GM19099 (cell line): Measurements from ENCODE around the gene WEE2.

ENCODE experiments used
- POLR2A ChIP-seq: IDR thresholded peaks from 3 replicates; pipeline ENCODE4 v1.6.1; 2011; ENCODE audit warnings: low read depth; ENCODE audit not compliant: insufficient read length; ENCODE audit errors: extremely low read depth

The WEE2 gene

DNA sequence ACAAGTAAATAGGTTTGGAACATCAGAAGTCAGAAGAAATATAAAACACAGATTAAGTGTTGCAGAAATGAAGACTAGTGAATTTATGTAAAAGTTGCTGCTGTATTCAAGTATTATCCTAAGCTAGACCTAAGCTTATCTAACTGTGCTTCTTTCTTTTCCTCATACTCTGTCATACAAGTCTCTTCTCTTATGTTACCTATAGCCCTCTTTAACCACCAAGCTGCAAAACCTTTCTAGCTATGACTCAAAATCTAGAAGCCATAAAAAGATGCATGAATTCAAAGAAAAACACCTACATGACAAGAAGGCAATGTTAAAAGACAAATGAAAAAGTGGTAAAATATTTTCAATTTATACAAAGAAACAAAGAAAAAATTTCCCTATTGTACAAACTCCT is 29.1 kb upstream of the WEE2 start:
- TF ChIP-seq POLR2A = no peak

DNA sequence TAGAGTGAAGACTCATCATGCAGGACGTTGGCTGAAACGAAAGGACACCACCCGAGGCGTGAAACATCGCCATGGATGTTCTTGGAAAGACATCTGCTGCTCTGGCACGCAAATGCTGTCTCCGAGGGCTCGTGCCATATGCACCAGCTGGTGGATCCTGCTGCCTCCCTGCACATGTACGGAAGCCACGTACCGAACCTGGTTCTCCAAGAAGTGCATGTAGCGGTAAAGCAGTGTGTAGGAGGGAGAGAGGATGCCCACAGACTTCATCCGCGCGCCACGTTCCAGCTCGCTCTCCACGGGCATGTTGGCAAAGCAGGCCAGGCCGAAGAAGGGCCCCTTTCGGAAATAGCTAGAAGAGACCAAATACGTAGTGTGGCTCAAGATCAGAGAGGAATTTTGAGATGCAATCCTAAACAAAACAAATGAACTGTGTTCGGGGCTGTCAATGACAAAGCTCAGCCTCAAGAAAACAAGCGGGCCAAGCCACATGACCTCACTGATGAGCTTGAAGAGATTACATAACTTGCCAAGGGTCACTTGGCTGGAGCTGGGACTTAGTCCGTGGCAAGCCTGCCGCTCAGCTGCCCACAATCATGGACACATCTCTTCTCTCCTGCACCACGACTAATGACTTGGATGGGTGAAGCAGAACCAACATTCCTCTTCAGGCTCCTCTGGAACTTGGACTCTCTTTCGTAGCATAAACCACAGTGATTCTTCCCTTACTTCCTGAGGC is 22.7 kb upstream of the WEE2 start:
- TF ChIP-seq POLR2A = no peak

DNA sequence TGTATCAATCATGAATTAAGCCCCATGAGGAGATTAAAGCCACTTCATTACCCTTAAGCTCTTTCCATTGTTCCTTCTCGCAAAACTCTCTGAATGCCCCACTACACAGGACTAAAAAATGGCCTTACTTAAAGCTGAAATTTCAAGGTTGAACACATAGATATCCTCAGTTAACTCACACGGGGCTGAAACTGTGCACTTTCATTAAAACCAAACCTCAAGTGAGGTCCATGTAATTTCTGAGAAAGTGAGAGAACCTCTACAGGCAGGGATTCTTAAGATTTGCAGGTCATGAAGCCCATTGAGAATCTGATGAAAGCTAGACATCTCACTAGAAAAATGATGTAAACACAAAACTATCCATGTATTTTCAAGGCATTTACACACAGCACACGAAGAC is 22.1 kb upstream of the WEE2 start:
- no peak for TF ChIP-seq POLR2A

DNA sequence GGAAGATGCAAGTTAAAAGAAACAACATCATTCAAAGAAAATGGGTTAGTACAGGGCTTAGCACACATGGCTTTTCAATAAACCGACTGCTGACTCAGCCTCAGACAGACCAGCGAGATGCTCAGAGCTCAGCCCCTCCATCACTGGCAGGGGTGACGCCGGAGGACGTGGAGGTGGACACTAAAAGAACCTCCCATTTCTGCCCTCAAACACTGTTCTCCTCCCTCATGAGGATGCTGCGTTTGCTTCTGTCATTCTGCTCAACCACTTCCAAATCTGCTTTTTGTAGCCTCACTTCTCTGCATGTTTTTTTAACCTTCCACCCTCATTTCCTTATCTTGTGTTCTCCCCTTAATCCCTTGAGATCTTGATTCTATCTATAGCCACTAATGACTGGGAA is 21.5 kb upstream of the WEE2 start:
- TF ChIP-seq POLR2A = no peak

DNA sequence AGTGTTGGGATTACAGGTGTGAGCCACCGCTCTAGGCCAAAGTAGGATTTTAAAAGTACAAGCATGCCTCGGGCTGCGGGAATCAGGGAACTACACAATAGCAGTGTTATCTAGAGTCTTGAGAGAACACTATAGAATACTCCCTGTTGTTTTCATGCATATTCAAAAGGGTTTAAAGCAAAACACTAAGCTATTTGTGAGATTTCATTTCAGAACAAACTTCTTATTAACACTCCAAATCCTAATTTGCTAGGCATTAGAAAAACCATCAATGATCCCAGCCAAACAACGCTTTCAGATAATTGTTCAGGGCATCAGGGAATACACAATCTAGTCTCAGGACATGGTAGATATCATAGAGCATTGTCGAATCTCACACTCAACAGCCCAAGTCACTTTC is 20.1 kb upstream of the WEE2 start:
- no peak for TF ChIP-seq POLR2A

DNA sequence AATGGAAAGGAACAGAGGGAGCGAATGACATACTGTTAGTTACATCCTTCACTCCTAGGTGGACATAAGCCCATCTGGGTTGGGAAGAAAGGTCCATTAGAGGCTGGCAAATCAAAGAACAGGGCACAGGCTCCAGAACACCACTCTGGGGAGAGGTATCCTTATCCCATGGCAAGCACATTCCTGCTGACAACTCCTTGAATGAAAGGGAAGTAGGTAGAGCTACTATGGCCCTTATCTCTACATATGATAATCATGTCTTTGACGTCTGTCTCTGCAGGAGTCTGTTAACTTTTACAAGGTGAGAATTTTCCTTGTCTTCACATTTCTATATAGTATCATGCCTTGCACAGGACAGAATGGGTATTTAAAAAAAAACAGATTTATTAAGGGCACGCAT is 16.6 kb upstream of the WEE2 start:
- TF ChIP-seq POLR2A = no peak

DNA sequence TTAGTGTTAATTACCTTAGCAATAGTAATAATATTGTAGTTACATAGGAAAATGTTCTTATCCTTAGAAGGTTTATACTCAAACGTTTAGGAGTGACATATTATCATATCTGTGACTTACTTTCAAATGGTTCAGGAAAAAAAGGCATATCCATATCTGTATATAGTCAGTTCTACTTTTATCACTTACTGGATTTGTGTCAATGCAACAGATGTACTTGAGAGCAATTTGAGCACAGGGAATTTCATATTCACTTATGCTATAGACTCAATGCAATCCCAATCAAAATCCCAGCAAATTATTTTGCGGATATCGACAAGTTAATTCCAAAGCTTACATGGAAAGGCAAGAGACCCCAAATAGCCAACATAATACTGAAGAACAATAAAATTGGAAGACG is 16.2 kb upstream of the WEE2 start:
- no peak for TF ChIP-seq POLR2A

DNA sequence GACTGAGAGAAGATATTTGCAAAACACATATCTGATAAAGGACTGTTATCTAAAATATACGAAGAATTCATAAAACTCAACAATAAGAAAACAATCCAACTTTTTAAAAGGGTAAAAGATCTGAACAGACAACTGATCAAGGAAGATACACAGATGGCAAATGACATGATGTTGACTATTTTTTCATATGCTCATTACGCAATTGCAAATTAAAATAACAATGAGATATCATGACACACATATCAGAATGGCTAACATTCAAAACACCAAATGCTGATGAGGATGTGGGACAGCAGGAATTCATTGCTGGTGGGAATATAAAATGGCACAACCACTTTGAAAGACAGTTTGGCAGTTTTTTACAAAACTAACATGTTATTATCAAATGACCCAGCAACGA is 15.1 kb upstream of the WEE2 start:
- TF ChIP-seq POLR2A = no peak

DNA sequence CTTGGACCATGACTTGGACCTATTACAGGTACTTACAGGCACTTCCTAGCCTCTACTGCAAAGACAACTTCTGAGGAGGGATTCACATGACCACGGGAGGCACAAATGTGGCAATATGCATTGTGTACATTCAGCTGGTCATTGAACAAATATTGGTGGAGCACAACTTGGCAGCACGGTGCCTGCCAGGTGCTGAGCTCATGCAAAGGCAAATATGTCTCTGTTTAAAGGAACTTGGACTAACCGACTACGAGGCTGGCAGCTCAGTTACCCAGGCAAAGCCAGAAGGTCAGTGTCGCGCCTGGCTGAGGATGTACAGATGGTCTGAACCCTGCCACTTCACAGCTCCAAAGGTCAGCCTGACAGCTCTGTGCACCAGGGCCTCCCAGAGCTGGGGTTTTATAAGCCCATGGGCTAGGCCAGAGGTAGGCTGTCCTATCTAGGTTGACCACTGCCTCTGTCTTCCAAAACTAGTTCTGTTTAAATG is 12.3 kb upstream of the WEE2 start:
- TF ChIP-seq POLR2A = no peak

DNA sequence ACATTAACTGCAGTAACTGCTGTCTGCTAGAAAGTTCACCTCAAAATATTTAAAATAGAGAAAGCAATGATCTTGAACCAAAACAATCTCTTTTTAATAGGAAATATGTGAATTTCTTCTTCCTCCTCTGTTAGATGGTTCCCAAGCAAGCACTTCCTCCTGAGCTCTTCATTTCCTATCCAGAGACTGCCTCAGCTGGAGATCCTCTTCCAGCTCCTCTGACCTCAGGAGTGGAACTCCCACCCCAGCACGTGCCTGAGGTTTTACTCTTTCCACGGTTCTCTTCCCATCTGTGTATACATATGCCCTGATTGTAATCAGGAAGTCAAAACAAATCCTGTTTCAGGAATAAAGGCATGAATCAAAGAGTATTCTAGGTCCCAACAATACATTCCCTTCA is 11.8 kb upstream of the WEE2 start:
- no peak for TF ChIP-seq POLR2A

DNA sequence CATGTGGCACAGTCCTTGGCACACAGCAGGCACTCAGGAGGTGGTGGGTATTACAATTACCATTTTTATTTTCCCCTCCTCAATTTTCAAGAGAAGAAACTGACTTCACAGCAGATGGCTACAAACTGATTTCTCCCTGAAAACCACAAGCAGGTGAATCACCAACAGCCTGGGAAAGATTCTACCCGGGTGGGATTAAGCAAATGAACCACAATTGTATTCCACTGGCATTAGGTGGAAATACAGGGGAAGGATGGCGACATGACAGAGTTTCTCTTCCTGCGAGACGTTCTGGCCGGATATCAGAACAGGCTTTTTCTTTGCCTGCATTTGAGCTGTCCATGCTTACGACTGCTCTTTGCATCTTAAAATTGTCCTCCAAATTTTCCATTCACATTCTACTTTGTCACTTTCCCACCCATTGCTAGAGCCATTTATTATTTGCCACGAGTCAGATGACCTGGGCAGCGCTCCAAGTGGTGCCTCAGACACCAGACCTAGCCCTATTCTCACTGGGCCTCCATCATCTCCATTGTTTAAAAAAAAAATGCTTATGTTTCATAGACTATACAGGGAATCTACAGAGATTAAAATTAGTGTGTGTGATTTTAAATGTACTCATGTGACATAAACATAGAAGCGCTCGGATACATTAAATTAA is 10.8 kb upstream of the WEE2 start:
- no peak for TF ChIP-seq POLR2A

DNA sequence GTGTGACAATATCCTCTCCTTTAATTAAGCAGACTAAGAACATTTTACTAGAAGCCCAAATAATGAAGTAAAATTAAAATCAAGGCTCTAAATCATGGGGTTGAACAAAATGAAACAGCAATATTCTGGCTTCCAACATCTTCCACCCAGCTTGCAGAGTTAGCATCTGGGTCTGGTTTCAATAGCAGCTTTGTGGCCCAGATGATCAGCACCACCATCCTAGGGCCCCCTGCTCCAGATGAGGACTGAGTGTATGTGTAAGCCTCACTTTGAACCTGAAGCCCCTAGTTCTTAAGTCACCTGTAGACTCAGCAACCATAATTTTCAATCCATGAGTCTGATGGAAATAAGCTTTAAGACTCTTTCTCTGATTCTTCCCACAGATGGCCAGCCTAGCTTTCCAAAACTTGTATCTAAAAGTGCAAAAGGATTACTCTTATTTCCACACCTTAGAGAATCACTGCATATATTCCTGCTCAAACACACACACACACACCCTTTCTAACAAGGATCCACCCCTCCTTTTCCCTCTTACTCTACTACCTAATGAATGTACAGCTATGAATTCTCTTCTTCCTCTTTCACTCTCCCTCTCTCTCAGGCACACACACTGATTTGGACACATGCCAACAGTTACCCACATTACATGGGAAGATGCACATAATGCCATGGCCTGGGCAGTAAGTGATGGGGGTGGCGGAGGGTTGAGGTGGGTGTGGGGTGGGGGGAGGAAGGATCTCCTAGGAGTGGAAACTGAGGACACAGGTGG is 9.7 kb upstream of the WEE2 start:
- TF ChIP-seq POLR2A = no peak

DNA sequence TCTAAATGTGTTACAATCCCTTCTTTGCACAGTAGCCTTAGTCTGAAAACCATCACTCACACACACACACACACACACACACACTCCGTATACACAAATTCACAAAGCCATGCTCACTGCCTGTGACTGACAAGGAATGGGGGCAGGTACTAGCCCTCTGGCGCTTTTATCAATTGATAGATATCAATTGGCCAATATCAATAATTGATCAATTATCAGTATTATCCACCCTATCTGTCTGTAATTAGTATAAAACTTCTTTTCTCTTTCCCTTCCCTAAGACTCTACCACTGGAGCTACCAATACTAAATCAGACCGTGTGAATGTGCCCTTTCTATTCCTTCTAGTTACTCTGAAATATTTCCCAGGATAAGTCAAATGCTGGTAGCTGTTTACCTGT is 8.3 kb upstream of the WEE2 start:
- TF ChIP-seq POLR2A = no peak

DNA sequence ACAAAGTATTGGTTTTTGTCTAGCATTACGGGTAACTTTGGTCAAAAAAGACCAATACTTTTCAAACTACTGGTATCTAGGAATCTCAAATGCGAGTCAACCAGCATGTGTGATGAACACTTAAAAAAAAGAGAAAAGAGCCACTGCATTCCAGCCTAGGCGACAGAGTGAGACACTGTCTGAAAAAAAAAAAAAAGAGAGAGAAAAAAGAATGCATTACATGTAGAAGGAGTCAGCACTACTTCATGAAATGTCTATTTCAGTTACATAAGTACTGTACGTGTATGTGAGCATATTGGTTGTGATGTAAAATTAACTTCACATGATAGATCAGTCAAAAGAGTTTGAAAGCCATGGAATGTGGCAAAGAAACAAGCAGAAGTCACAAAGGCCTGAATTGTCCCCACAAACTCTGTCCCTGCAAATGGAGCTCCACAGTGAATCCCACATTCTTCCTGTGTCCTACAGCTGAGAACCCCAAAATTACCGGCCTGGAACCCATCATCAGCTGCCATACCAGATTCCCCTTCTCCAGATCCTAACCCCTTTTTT is 7.8 kb upstream of the WEE2 start:
- TF ChIP-seq POLR2A = no peak

DNA sequence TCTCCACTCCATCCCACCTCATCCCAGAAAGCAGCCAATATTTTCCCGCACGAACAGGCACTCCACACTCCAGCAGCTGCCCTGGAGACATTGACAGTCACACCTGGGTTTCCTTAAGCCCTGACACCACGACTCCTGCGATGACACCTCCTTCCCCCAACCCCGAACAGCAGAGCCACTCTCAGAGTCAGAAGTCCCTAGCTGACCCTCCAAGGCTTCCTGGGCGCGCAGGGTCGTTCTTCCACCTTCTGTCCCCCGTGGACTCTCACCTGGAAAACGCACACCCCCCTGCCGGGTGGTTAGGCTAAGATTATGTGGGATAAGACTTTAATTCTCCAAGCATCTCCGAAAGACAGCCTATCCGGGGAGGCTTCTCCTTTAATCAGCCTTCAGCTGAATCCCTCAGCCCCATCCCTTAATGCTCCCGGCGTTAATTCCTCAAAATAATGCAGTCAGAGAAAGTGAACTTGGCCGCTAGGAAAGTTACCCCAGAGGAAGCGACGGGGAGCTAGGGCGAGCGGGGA is 7.2 kb upstream of the WEE2 start:
- no peak for TF ChIP-seq POLR2A

DNA sequence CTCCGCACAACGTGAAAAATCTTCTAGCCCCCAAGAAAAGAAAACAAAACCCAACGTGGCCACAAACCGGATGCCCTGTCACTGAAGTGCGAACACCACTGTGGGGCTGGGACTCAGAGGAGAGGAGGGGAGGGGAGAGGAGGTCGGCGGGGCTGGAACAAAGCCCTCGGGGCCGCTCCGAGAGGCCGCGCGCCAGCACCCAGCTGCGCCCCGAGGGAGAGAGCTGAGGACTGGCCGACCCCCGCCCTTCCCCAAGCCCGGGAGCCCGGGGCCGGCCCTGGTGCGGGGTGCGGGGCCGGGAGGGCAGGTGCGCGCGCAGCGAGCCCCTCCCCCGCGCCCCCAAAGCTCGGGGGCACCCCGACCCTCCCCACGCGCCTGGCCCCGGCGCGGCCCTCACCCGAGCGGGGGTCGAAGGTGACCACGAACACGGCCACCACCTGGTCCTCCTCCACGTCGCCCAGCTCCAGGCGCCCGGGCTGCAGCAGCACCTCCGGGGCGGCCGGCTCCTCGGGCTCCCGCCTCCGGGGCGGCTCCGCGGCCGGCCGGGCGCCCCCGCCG is 6.6 kb upstream of the WEE2 start:
- TF ChIP-seq POLR2A = peak; percentile 33

DNA sequence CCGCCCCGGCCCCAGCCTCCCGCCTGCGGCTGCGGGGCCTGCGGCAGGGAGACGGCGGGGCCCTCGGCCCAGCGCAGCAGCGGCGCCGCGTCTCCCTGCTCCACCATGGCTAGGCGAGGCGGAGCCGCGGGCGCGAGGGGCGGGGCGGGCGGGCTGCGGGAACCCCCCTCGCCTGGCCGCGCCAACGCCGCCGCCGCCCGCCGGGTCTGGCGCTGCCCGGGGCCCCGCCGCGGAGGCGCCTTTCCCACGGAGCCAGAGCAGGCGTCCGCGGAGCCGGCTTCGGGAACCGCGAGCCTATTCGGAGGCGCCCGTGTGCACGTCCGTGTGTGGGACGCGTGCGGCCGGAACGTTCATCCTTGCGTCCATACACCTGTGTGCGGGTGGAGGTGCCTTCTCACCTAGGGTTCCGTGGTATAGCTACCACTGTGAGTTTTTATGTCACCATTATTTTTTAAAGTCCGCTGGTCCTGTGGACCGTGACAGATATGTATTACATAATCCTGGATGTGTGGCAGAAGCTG is 6.0 kb upstream of the WEE2 start, which contains the start of gene DENND11:
DENND11 (minus strand) TSS at position 120 of the 521 bp plus-strand sequence; CDS start at position 107, 13 bp downstream.
- peak; percentile 49 for TF ChIP-seq POLR2A
